ENCODE data around the gene TPO. TPM values are rescaled to one million over a fixed set of nuclear protein-coding genes. Genes with fewer than 3 reads are reported as not detected.
A peak's percentile ranks its signal among the peaks of the same experiment; 100 is the strongest.

The TPO gene
- total RNA-seq, 1 donor from 2014 or later: not detected

GRCh38 chr2:1590596-1591460 is 177.6 kb downstream of the TPO start:
- no peak for TF ChIP-seq CTCF (IDR thresholded peaks at IDR 0.05; ENCODE audit: unreplicated experiment)
- no peaks in the 10 kb centered on the region for H3K27me3 Mint-ChIP-seq (ENCODE audit: low read depth)
- DNase-seq (ENCODE audit: low spot score in 2 of 2, unreplicated experiment in 2 of 2): no peak
- peak overlapping the region; percentile 18 for H3K27ac Mint-ChIP-seq
- no peaks in the 10 kb centered on the region for H3K9me3 Mint-ChIP-seq
- H3K36me3 Mint-ChIP-seq: no peaks in the 10 kb centered on the region
- no peak overlapping the region for H3K4me3 Mint-ChIP-seq
- H3K4me1 Mint-ChIP-seq: peaks cover 31% of the 10 kb centered on the region

- TF ChIP-seq CTCF (IDR thresholded peaks at IDR 0.05; ENCODE audit: unreplicated experiment): no peak
- DNase-seq (ENCODE audit: low spot score in 2 of 2, unreplicated experiment in 2 of 2): no peak
- H3K27ac Mint-ChIP-seq: peak overlapping the region; percentile 18
- H3K4me1 Mint-ChIP-seq: peaks cover 31% of the 10 kb centered on the region
- no peaks in the 10 kb centered on the region for H3K9me3 Mint-ChIP-seq
- no peaks in the 10 kb centered on the region for H3K27me3 Mint-ChIP-seq (ENCODE audit: low read depth)
- no peak overlapping the region for H3K4me3 Mint-ChIP-seq
- H3K36me3 Mint-ChIP-seq: no peaks in the 10 kb centered on the region
Measured at GRCh38 chr2:1591461-1591770, 178.2 kb downstream of the TPO start.
